HG02763 (cell line): ENCODE results near the gene PLXNA2.

Source experiments
- ATAC-seq: cut with Tn5 transposase; IDR thresholded peaks from one replicate; pipeline ENCODE4 v1.9.1; 2021; ENCODE audit warnings: mild to moderate bottlenecking, moderate library complexity; ENCODE audit not compliant: unreplicated experiment

PLXNA2 gene

GRCh38 chr1:208126108-208126507, 118.1 kb downstream of the PLXNA2 start:
- ATAC-seq: no peak

- ATAC-seq: no peak
Measured at GRCh38 chr1:208122612-208123358, 121.4 kb downstream of the PLXNA2 start.

GRCh38 chr1:208121813-208122364, 122.3 kb downstream of the PLXNA2 start:
- no peak for ATAC-seq

- ATAC-seq: no peak
Measured at GRCh38 chr1:208120431-208120790, 123.8 kb downstream of the PLXNA2 start.

- ATAC-seq: no peak
Measured at GRCh38 chr1:208118841-208119606, 125.2 kb downstream of the PLXNA2 start.

GRCh38 chr1:208118306-208118705, 125.9 kb downstream of the PLXNA2 start:
- ATAC-seq: no peak

GRCh38 chr1:208117826-208118225, 126.4 kb downstream of the PLXNA2 start:
- no peak for ATAC-seq

- no peak for ATAC-seq
Measured at GRCh38 chr1:208117409-208117808, 126.8 kb downstream of the PLXNA2 start.

GRCh38 chr1:208115924-208116640, 128.1 kb downstream of the PLXNA2 start:
- ATAC-seq: no peak

- no peak for ATAC-seq
Measured at GRCh38 chr1:208113011-208113410, 131.2 kb downstream of the PLXNA2 start.

GRCh38 chr1:208112401-208112800, 131.8 kb downstream of the PLXNA2 start:
- no peak for ATAC-seq

- no peak for ATAC-seq
Measured at GRCh38 chr1:208111646-208112190, 132.5 kb downstream of the PLXNA2 start.

- ATAC-seq: no peak
Measured at GRCh38 chr1:208110296-208110695, 133.9 kb downstream of the PLXNA2 start.

GRCh38 chr1:208108646-208109330, 135.4 kb downstream of the PLXNA2 start:
- no peak for ATAC-seq

- no peak for ATAC-seq
Measured at GRCh38 chr1:208108213-208108608, 136.0 kb downstream of the PLXNA2 start.

- ATAC-seq: no peak
Measured at GRCh38 chr1:208107425-208108212, 136.6 kb downstream of the PLXNA2 start.

- no peak for ATAC-seq
Measured at GRCh38 chr1:208106218-208106617, 138.0 kb downstream of the PLXNA2 start.

GRCh38 chr1:208105756-208106155, 138.4 kb downstream of the PLXNA2 start:
- ATAC-seq: no peak

- ATAC-seq: no peak
Measured at GRCh38 chr1:208103597-208104513, 140.3 kb downstream of the PLXNA2 start.
